ENCODE data around the gene PIEZO1. TPM values are rescaled to one million over a fixed set of nuclear protein-coding genes. Genes with fewer than 3 reads are reported as not detected.

Gene PIEZO1
- total RNA-seq, 1 experiment from 2014 or later: 224 TPM

DNA sequence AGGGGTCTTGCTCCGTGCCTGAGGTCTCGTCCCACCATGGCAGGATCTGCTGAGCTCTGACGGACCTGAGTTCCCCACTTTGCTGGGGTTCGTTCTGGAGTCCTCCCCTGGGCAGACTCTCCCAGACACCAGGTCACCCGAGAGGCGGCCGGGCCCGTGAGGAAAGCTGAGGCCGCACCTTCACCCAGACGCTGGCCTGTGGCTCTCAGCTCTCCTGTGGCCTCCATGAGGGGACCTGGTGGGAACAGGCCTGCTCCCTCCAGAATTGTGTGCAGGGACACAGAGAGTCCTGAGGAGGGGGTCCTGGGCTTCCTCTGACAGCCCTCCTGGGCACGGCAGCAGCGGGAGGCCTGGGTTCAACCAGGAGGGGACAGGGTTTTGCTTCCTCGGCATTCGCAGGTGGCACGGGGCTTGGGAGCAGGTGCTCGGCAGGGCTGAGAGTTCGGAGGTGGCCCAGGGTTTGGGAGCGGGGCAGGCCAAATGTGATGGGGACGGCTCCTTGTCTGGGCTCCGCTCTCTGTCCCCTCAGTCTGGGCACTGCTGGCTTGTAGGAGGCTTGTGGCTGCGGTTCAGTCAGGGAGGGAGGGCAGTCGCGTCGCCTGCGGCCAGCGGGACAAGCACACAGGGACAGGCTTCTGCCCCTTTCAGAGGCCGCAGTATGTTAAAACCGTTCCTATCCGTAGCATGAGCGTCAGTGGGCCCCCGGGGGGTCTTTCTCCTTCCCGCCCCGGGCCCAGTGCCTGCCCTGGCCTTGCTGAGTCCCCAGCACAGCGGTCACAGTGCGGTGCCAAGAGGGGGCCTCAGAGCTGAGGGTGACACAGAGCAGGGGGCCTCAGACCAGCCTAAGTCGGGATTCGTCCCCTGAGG is 90.6 kb downstream of the PIEZO1 start:
- Histone ChIP-seq H3K36me3 (ENCODE audit: control insufficient read depth in 1 of 2, insufficient read depth in 2 of 2, low read length in 2 of 2) (peaks cover 0 to 3% of the 10 kb centered on the region in 2 experiments; a peak in 1 of 4 replicates), H4K20me1 (ENCODE audit: insufficient read depth) (no peaks in the 10 kb centered on the region), H3K4me1 (ENCODE audit: control insufficient read depth in 1 of 2, insufficient read depth in 2 of 2, low read length in 2 of 2) (no peaks in the 10 kb centered on the region), H3K9ac (ENCODE audit: low read length) (no peak overlapping the region), H3K4me2 (ENCODE audit: low read length) (no peak overlapping the region), H3K27me3 (ENCODE audit: insufficient read depth, low read length) (no peaks in the 10 kb centered on the region), H2AFZ (ENCODE audit: low read depth, low read length, poor library complexity, severe bottlenecking) (no peak overlapping the region), H3K79me2 (ENCODE audit: insufficient read depth, low read length) (no peaks in the 10 kb centered on the region), H3K4me3 (replicated peaks in 1 of 2; ENCODE audit: low read depth in 1 of 2, low read length in 2 of 2) (no peak overlapping the region), H3K9me3 (ENCODE audit: control insufficient read depth in 1 of 2, insufficient read depth in 1 of 2, low read depth in 1 of 2, low read length in 2 of 2) (no peaks in the 10 kb centered on the region), H3K27ac (ENCODE audit: low read depth, low read length) (no peak overlapping the region), H3K9me2 (ENCODE audit: insufficient read depth) (no peaks in the 10 kb centered on the region)
- DNase-seq (ENCODE audit: low read depth, low spot score) (no peak), ATAC-seq (no peak)
- BruUV-seq (replicated peaks): no TSS peak
- ChIA-PET RAD21 (ENCODE audit: low non-redundant PET in 1 of 2, low total read pairs in 2 of 2, uncharacterized antibody in 2 of 2, unreplicated experiment in 2 of 2) (no interaction called here), POLR2A (no interaction called here), CTCF (interaction anchor here (1.0 kb wide), 1 partner anchor 43 kb away, joined by 3 read pairs; no protein-coding TSS in a partner anchor)
- intact Hi-C loops (cut with micrococcal nuclease): no loop called here
- TF ChIP-seq CBX3 (IDR thresholded peaks at IDR 0.05; ENCODE audit: low read depth) (no peak), SRF (IDR thresholded peaks at IDR 0.05; ENCODE audit: low read depth) (no peak), POLR2AphosphoS5 (IDR thresholded peaks at IDR 0.05; ENCODE audit: low read depth, low read length) (no peak), EGR1 (IDR thresholded peaks at IDR 0.05; ENCODE audit: low read depth) (no peak), ZNF274 (IDR thresholded peaks at IDR 0.05; ENCODE audit: low read depth, low read length) (no peak), TCF7L2 (IDR thresholded peaks at IDR 0.05; ENCODE audit: borderline replicate concordance, extremely low read depth, insufficient read depth, insufficient read length) (no peak)

GRCh38 chr16:88693420-88694177 is 91.4 kb downstream of the PIEZO1 start:
- intact Hi-C loops (cut with micrococcal nuclease): no loop called here
- DNase-seq (ENCODE audit: low read depth, low spot score) (no peak), ATAC-seq (no peak)
- Histone ChIP-seq H3K79me2 (ENCODE audit: insufficient read depth, low read length) (no peaks in the 10 kb centered on the region), H3K27ac (ENCODE audit: low read depth, low read length) (no peak overlapping the region), H3K36me3 (ENCODE audit: control insufficient read depth in 1 of 2, insufficient read depth in 2 of 2, low read length in 2 of 2) (no peaks in the 10 kb centered on the region), H3K9me3 (ENCODE audit: control insufficient read depth in 1 of 2, insufficient read depth in 1 of 2, low read depth in 1 of 2, low read length in 2 of 2) (no peaks in the 10 kb centered on the region), H3K4me1 (ENCODE audit: control insufficient read depth in 1 of 2, insufficient read depth in 2 of 2, low read length in 2 of 2) (no peaks in the 10 kb centered on the region; a peak in 1 of 4 replicates), H4K20me1 (ENCODE audit: insufficient read depth) (no peaks in the 10 kb centered on the region), H3K4me2 (ENCODE audit: low read length) (no peak overlapping the region), H3K27me3 (ENCODE audit: insufficient read depth, low read length) (no peaks in the 10 kb centered on the region), H3K9me2 (ENCODE audit: insufficient read depth) (no peaks in the 10 kb centered on the region), H3K9ac (ENCODE audit: low read length) (no peak overlapping the region), H3K4me3 (replicated peaks in 1 of 2; ENCODE audit: low read depth in 1 of 2, low read length in 2 of 2) (no peak overlapping the region), H2AFZ (ENCODE audit: low read depth, low read length, poor library complexity, severe bottlenecking) (no peak overlapping the region)
- ChIA-PET CTCF (interaction anchor here (1.0 kb wide), 1 partner anchor 44 kb away, joined by 3 read pairs; no protein-coding TSS in a partner anchor), POLR2A (no interaction called here), RAD21 (ENCODE audit: low non-redundant PET in 1 of 2, low total read pairs in 2 of 2, uncharacterized antibody in 2 of 2, unreplicated experiment in 2 of 2) (no interaction called here)
- TF ChIP-seq EZH2 (IDR thresholded peaks at IDR 0.05) (no peak), MAX (IDR thresholded peaks at IDR 0.05) (no peak), SIN3A (IDR thresholded peaks at IDR 0.05; ENCODE audit: low read depth) (no peak), TCF7L2 (IDR thresholded peaks at IDR 0.05; ENCODE audit: borderline replicate concordance, extremely low read depth, insufficient read depth, insufficient read length) (no peak), SP1 (IDR thresholded peaks at IDR 0.05; ENCODE audit: low read depth) (no peak), POLR2AphosphoS5 (IDR thresholded peaks at IDR 0.05; ENCODE audit: low read depth, low read length) (no peak)
- BruUV-seq (replicated peaks): no TSS peak

All from HCT116 (cell line).